Astrocyte of the spinal cord (primary cell): ENCODE data around the gene CACNB4.
"Not testable (repeated sequence)": the region's sequence is repeated elsewhere in the genome, so short reads cannot be mapped to it uniquely, and the experiment has no call there.

ENCODE experiments used
- DNase-seq: peaks from one replicate; pipeline ENCODE4 v3.0.0; 2011; ENCODE audit warnings: low read depth, low spot score
- H3K4me3 ChIP-seq: 2 replicates; pipeline ENCODE4 v1.5.1; 2011; ENCODE audit warnings: low read depth, mild to moderate bottlenecking, low read length, moderate library complexity
- CTCF ChIP-seq: IDR thresholded peaks from 2 replicates; pipeline ENCODE4 v1.5.1; 2012; ENCODE audit warnings: low read depth, mild to moderate bottlenecking, low read length, inconsistent platforms
- in situ Hi-C: cut with HindIII; loops from 2 replicates; pipeline ENCODE4 v1.10.0; 2017; ENCODE audit warnings: low sequenced_read_pairs

Gene CACNB4

GRCh38 chr2:151880586-151880985, 218.3 kb downstream of the CACNB4 start:
- H3K4me3 ChIP-seq: no peak overlapping the region
- no peak for TF ChIP-seq CTCF
- no peak for DNase-seq
- in situ Hi-C loops: no loop called here

GRCh38 chr2:151878655-151879563, 219.9 kb downstream of the CACNB4 start:
- peak; percentile 56 for DNase-seq
- no peak overlapping the region for H3K4me3 ChIP-seq
- in situ Hi-C loops: no loop called here
- TF ChIP-seq CTCF: no peak

DNA sequence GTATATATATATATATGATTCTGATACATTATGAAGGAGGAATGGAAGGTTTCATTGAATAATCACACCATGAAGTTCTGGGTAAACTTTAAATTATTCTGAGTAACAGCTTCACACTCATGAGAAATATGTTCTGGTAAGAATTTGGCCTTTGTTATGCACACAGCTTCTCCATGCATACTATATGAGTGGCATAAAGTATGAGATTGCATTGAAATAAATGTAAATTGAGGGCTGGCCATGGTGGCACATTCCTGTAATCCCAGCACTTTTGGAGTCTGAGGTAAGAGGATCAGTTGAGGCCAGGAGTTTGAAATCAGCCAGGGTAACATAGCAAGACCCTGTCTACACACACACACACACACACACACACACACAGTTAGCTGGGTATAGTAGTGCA, 220.6 kb downstream of the CACNB4 start:
- no peak for TF ChIP-seq CTCF
- H3K4me3 ChIP-seq: no peak overlapping the region
- in situ Hi-C loops: no loop called here
- DNase-seq: no peak

DNA sequence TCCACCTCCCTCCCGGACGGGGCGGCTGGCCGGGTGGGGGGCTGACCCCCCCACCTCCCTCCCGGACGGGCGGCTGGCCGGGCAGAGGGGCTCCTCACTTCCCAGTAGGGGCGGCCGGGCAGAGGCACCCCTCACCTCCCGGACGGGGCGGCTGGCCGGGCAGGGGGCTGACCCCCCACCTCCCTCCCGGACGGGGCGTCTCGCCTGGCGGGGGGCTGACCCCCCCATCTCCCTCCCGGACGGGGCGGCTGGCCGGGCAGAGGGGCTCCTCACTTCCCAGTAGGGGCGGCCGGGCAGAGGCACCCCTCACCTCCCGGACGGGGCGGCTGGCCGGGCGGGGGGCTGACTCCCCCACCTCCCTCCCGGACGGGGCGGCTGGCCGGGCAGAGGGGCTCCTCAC, 223.2 kb downstream of the CACNB4 start:
- in situ Hi-C loops, H3K4me3 ChIP-seq: not testable (repeated sequence)

DNA sequence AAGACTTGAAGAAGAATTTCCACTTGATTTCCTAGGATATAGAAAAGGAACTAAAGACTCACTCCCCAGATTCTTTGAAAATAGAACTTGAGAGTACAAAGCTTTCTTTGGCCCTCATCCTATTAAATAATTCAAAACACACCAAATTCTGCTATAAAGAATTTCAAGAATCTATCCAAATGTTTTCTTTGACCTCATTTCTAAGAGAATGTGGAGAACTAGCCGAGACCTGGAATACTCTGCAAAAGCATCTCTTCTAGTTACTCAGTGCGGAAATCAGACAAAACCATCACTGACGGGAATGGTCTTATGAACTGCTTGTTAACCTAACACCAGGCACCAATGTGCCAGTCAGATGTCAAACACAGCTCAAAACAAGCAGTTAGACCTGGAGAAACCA, 226.4 kb downstream of the CACNB4 start:
- no peak for DNase-seq
- no peak overlapping the region for H3K4me3 ChIP-seq
- in situ Hi-C loops: no loop called here
- TF ChIP-seq CTCF: no peak

More for the DNA sequence above, 223.2 kb downstream of the CACNB4 start:
- DNase-seq: not testable (repeated sequence)

- no peak for DNase-seq
- TF ChIP-seq CTCF: no peak
- H3K4me3 ChIP-seq: no peak overlapping the region
- in situ Hi-C loops: no loop called here
These were observed 229.6 kb downstream of the CACNB4 start for GRCh38 chr2:151869291-151869690.

DNA sequence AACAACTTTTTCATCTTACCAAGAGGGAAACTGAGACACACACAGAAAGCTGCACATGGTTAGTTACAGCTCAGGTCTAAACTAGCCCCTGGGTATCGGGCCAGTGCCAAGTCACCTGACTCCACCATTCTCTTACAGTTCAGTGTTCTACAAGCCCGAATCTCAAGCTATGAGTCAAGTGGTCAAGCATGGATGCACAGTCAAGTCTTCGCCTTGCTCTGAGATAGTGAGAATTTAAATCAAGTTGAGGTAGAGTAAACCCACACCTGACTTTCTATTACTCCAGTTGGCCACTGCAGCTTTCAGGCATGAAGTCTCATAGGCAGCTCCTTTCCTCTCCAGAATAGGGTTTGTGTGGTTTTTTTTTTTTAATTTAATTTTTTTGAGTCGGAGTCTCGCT, 236.1 kb downstream of the CACNB4 start:
- in situ Hi-C loops: no loop called here
- no peak overlapping the region for H3K4me3 ChIP-seq
- TF ChIP-seq CTCF: no peak
- no peak for DNase-seq
